ENCODE measurements around the gene F7.

GRCh38 chr13:113089693-113090414 lies 15.7 kb upstream of the F7 start:
- TF ChIP-seq CTCF (IDR thresholded peaks at IDR 0.05 in 4 of 5, conservative IDR thresholded peaks at IDR 0.05 in 1 of 5) (no peak), POLR2A (IDR thresholded peaks at IDR 0.05) (no peak)
